K562 (cell line): ENCODE measurements around the gene LTBP1. TPM values are rescaled to one million over a fixed set of nuclear protein-coding genes. Genes with fewer than 3 reads are reported as not detected.

ENCODE experiments used
- ATAC-seq: fragments of 200-7000 bp; cut with Tn5 transposase; 3 replicates; pipeline ENCODE4 v1.9.1; 2020; ENCODE audit warnings: moderate library complexity
- BruUV-seq: library from RNA; stranded (reverse); fragments of 400-500 nt; replicated peaks from 2 replicates; lab custom pipeline; 2021; lab: Mats Ljungman, UMichigan
- CTCF ChIA-PET: fragments of 300-600 bp; formaldehyde crosslinking; extraction: SDS; loops from one replicate; lab custom pipeline; 2021; ENCODE audit warnings: low intra/inter-chr PET ratio; lab: Yijun Ruan, JAX
- POLR2A ChIA-PET: fragments of 300-600, 350-650 bp; sonication (Branson Sonifier 250); formaldehyde crosslinking; extraction: SDS; loops from one replicate; lab custom pipeline; 2021; ENCODE audit warnings: antibody characterized with exemption, inconsistent platforms; lab: Yijun Ruan, JAX
- DNase-seq, 4 experiments: peaks; one replicate each; pipeline versions ENCODE4 v3.0.0 to v3.0.0-alpha.2; 2011 to 2018; ENCODE audit warnings: low spot score in 3 of 4, mixed read lengths in 3 of 4; ENCODE audit errors: extremely low read depth in 1 of 4
- FAIRE-seq: peaks from 2 replicates; lab custom pipeline; 2011; peaks lifted over from hg19 to GRCh38; lab: Jason Lieb, UNC
- H2AFZ ChIP-seq: 2 replicates; pipeline ENCODE4 v1.6.0; 2011; ENCODE audit warnings: low read depth, low read length, control low read depth, inconsistent platforms
- H3K27ac ChIP-seq: fragments of 200-600 bp; 3 replicates; pipeline ENCODE4 v1.8.0; 2011; ENCODE audit warnings: low read depth, mild to moderate bottlenecking, control low read depth, inconsistent platforms, low read length, moderate library complexity, mixed read lengths; ENCODE audit errors: extremely low read depth
- H3K27me3 ChIP-seq, 2 experiments: fragments of 300-600 bp in 1 of 2; 2 replicates in 1 of 2; 3 replicates in 1 of 2; pipeline versions ENCODE4 v1.6.0 to v1.8.0; 2011; ENCODE audit warnings: inconsistent platforms in 2 of 2, low read length in 2 of 2, mild to moderate bottlenecking in 1 of 2, mixed read lengths in 1 of 2, moderate library complexity in 1 of 2; ENCODE audit not compliant: control insufficient read depth in 2 of 2, insufficient read depth in 2 of 2
- H3K36me3 ChIP-seq: fragments of 300-600 bp; 3 replicates; pipeline ENCODE4 v1.8.0; 2011; ENCODE audit warnings: mild to moderate bottlenecking, low read length, inconsistent platforms; ENCODE audit not compliant: control insufficient read depth, insufficient read depth
- H3K4me1 ChIP-seq, 2 experiments: fragments of 200-600 bp in 1 of 2; replicated peaks in 1 of 2; 2 replicates in 1 of 2; 3 replicates in 1 of 2; pipeline versions ENCODE4 v1.5.1 to v1.8.0; 2011; ENCODE audit warnings: inconsistent platforms in 2 of 2, low read length in 2 of 2, mild to moderate bottlenecking in 1 of 2, mixed read lengths in 1 of 2, moderate library complexity in 1 of 2; ENCODE audit not compliant: control insufficient read depth in 2 of 2, insufficient read depth in 2 of 2
- H3K4me2 ChIP-seq: 2 replicates; pipeline ENCODE4 v1.6.1; 2011; ENCODE audit warnings: low read length, control low read depth, inconsistent platforms, mixed read lengths; ENCODE audit not compliant: insufficient read depth
- H3K4me3 ChIP-seq: fragments of 200-600 bp; sonication (generic), shearing (Covaris generic); 2 replicates; pipeline ENCODE4 v1.5.1; 2016; ENCODE audit warnings: control low read depth, inconsistent platforms
- H3K79me2 ChIP-seq: fragments of 200-600 bp; 3 replicates; pipeline ENCODE4 v1.8.0; 2011; ENCODE audit warnings: low read length, inconsistent platforms; ENCODE audit not compliant: control insufficient read depth, insufficient read depth
- H3K9ac ChIP-seq, 2 experiments: 2 replicates each; pipeline versions ENCODE4 v1.6.0 to v1.6.1; 2011; ENCODE audit warnings: low read depth in 2 of 2, low read length in 2 of 2, control low read depth in 1 of 2, inconsistent platforms in 1 of 2, mild to moderate bottlenecking in 1 of 2, mixed read lengths in 1 of 2; ENCODE audit not compliant: insufficient read depth in 1 of 2
- H3K9me1 ChIP-seq: one replicate; pipeline ENCODE4 v1.6.0; 2011; ENCODE audit warnings: inconsistent platforms, mild to moderate bottlenecking, low read length, moderate library complexity; ENCODE audit not compliant: control insufficient read depth, insufficient read depth
- H3K9me3 ChIP-seq: replicated peaks from 2 replicates; pipeline ENCODE4 v1.5.1; 2011; ENCODE audit warnings: low read depth, low read length, inconsistent platforms; ENCODE audit not compliant: control insufficient read depth, insufficient read depth
- H4K20me1 ChIP-seq: replicated peaks from 2 replicates; pipeline ENCODE4 v1.6.1; 2011; ENCODE audit warnings: low read length, inconsistent platforms, mixed read lengths; ENCODE audit not compliant: control insufficient read depth, insufficient read depth
- ELF4 ChIP-seq: fragments of 450-650 bp; formaldehyde crosslinking; IDR thresholded peaks from 2 replicates; pipeline ENCODE4 v1.4.0; 2022; ENCODE audit warnings: missing genetic modification characterization
- SIX5 ChIP-seq, 2 experiments: IDR thresholded peaks; 2 replicates each; pipeline ENCODE4 v1.6.1; 2011; ENCODE audit warnings: low read length in 2 of 2, borderline replicate concordance in 1 of 2, low read depth in 1 of 2, mild to moderate bottlenecking in 1 of 2, moderate library complexity in 1 of 2; ENCODE audit not compliant: insufficient read depth in 1 of 2
- U2AF2 ChIP-seq: fragments of 200-400 bp; formaldehyde crosslinking; optimal IDR thresholded peaks from 2 replicates; pipeline ENCODE3; 2017; ENCODE audit warnings: low read depth, mild to moderate bottlenecking, low read length
- ZBED1 ChIP-seq: IDR thresholded peaks from 2 replicates; pipeline ENCODE4 v1.6.1; 2014
- ZNF280B ChIP-seq: fragments of 250-450 bp; sonication (Bioruptor Pico); IDR thresholded peaks from 2 replicates; pipeline ENCODE4 v1.5.1; 2021; ENCODE audit warnings: mild to moderate bottlenecking
- ZNF3 ChIP-seq: fragments of 250-450 bp; sonication (Bioruptor Pico); IDR thresholded peaks from 2 replicates; pipeline ENCODE4 v1.5.0; 2021; ENCODE audit warnings: mild to moderate bottlenecking, moderate library complexity
- ZNF740 ChIP-seq, 3 experiments: fragments of 200-800 bp in 1 of 3; sonication (Bioruptor generic) in 1 of 3; sonication (generic) in 1 of 3; formaldehyde crosslinking in 1 of 3; IDR thresholded peaks; 2 replicates each; pipeline versions ENCODE4 v1.6.1 to v1.8.0; 2016 to 2022; ENCODE audit warnings: mild to moderate bottlenecking in 2 of 3, missing compliant biosample characterization in 2 of 3, missing genetic modification characterization in 2 of 3, missing genetic modification reagents in 1 of 3
- WGBS: fragments of 100-300 bp; shearing (Covaris generic); methylation state at CpG from one replicate; pipeline ENCODE4 v1.1.6; 2016; ENCODE audit warnings: low coverage, mixed read lengths; ENCODE audit not compliant: insufficient coverage; ENCODE audit errors: missing lambda C conversion rate; 5-methylcytosine and 5-hydroxymethylcytosine counted together
- in situ Hi-C: fragments of 300-500 bp; cut with MboI; formaldehyde crosslinking; loops from 4 replicates; pipeline ENCODE4 v1.15.0; 2018; ENCODE audit warnings: inconsistent platforms, mixed read lengths
- intact Hi-C: fragments of 100-400 bp; cut with micrococcal nuclease; formaldehyde crosslinking; loops from 2 replicates; pipeline ENCODE4 v1.14.2; 2022
- polyA plus RNA-seq, 8 experiments: library from polyadenylated mRNA; depleted of rRNA in 4 of 8; stranded (reverse) in 5 of 8; unstranded in 3 of 8; fragments of >200 nt; fragmentation: Nextera tagmentation in 2 of 8; fragmentation: Illumina TruSeq in 1 of 8; extraction: Ambion mirVana in 2 of 8; extraction: Trizol in 1 of 8; gene quantifications; 2 replicates each; pipeline versions ENCODE4 v1.2.1 to v1.2.3, GENCODE V29; 2011 to 2014; ENCODE audit warnings: inconsistent platforms in 1 of 8, missing spikeins in 1 of 8
- total RNA-seq, 7 experiments: library from RNA; depleted of rRNA in 6 of 7; stranded (reverse); fragments of >200 nt in 6 of 7; fragmentation: Illumina TruSeq in 2 of 7; extraction: Trizol in 2 of 7; gene quantifications; 2 replicates each; pipeline versions ENCODE4 v1.2.1 to v1.2.3, GENCODE V29; 2011 to 2021; ENCODE audit warnings: low replicate concordance in 1 of 7
- TF ChIP-seq, protein P1 (sequence below): sonication (generic); formaldehyde crosslinking; IDR thresholded peaks from 2 replicates; pipeline ENCODE4 v1.4.0; 2020; ENCODE audit warnings: mild to moderate bottlenecking, missing genetic modification reagents
- TF ChIP-seq, protein P2 (sequence below): fragments of 450-650 bp; IDR thresholded peaks from 2 replicates; pipeline ENCODE4 v1.6.1; 2016; ENCODE audit warnings: missing biosample characterization, missing genetic modification characterization
- TF ChIP-seq, protein P3 (sequence below): IDR thresholded peaks from 2 replicates; pipeline ENCODE4 v1.6.1; 2016; ENCODE audit warnings: missing genetic modification characterization, missing compliant biosample characterization

The LTBP1 gene
- total and polyA plus RNA-seq, 9 of the 15 experiments (the other 6 are each of a cell fraction or from before 2014, with no cell fraction given) = 3.6 to 16.4 (median 8.5) TPM

GRCh38 chr2:33287507-33288005, 340.8 kb downstream of the LTBP1 start:
- no peak for DNase-seq
- 10% methylated on average over 2 of the region's 2 CpGs for WGBS
- H3K79me2 ChIP-seq = no peaks in the 10 kb centered on the region
- H4K20me1 ChIP-seq = no peaks in the 10 kb centered on the region
- no peaks in the 10 kb centered on the region for H3K9me3 ChIP-seq
- H3K27ac ChIP-seq = no peak overlapping the region
- no peak overlapping the region for H3K9ac ChIP-seq
- H3K36me3 ChIP-seq = no peaks in the 10 kb centered on the region
- H3K9me1 ChIP-seq = no peaks in the 10 kb centered on the region
- in situ Hi-C loops = no loop called here
- no peaks in the 10 kb centered on the region for H3K27me3 ChIP-seq
- CTCF ChIA-PET = no interaction called here
- H3K4me1 ChIP-seq = peaks cover 0 to 6% of the 10 kb centered on the region in 2 experiments; a peak in 1 of 5 replicates
- no peak for TF ChIP-seq ZNF740 (CRISPR knock-in tag; IDR thresholded peaks at IDR 0.05)
- TF ChIP-seq ZNF740 (tag; IDR thresholded peaks at IDR 0.05) = no peak
- TF ChIP-seq ZNF3 (CRISPR knock-in tag) = no peak
- no peak for TF ChIP-seq U2AF2
- TF ChIP-seq ZBED1 = no peak
- TF ChIP-seq, protein P1, sequence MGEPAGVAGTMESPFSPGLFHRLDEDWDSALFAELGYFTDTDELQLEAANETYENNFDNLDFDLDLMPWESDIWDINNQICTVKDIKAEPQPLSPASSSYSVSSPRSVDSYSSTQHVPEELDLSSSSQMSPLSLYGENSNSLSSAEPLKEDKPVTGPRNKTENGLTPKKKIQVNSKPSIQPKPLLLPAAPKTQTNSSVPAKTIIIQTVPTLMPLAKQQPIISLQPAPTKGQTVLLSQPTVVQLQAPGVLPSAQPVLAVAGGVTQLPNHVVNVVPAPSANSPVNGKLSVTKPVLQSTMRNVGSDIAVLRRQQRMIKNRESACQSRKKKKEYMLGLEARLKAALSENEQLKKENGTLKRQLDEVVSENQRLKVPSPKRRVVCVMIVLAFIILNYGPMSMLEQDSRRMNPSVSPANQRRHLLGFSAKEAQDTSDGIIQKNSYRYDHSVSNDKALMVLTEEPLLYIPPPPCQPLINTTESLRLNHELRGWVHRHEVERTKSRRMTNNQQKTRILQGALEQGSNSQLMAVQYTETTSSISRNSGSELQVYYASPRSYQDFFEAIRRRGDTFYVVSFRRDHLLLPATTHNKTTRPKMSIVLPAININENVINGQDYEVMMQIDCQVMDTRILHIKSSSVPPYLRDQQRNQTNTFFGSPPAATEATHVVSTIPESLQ (CRISPR knock-in tag) = no peak
- no peak for TF ChIP-seq ELF4 (CRISPR knock-in tag)
- no peak for TF ChIP-seq ZNF280B (CRISPR knock-in tag)
- TF ChIP-seq, protein P2, sequence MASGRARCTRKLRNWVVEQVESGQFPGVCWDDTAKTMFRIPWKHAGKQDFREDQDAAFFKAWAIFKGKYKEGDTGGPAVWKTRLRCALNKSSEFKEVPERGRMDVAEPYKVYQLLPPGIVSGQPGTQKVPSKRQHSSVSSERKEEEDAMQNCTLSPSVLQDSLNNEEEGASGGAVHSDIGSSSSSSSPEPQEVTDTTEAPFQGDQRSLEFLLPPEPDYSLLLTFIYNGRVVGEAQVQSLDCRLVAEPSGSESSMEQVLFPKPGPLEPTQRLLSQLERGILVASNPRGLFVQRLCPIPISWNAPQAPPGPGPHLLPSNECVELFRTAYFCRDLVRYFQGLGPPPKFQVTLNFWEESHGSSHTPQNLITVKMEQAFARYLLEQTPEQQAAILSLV (tag) = no peak
- no peak for TF ChIP-seq SIX5 (IDR thresholded peaks at IDR 0.05; ENCODE audit: borderline replicate concordance in 1 of 2, insufficient read depth in 1 of 2, low read depth in 1 of 2, low read length in 2 of 2)
- TF ChIP-seq, protein P3, sequence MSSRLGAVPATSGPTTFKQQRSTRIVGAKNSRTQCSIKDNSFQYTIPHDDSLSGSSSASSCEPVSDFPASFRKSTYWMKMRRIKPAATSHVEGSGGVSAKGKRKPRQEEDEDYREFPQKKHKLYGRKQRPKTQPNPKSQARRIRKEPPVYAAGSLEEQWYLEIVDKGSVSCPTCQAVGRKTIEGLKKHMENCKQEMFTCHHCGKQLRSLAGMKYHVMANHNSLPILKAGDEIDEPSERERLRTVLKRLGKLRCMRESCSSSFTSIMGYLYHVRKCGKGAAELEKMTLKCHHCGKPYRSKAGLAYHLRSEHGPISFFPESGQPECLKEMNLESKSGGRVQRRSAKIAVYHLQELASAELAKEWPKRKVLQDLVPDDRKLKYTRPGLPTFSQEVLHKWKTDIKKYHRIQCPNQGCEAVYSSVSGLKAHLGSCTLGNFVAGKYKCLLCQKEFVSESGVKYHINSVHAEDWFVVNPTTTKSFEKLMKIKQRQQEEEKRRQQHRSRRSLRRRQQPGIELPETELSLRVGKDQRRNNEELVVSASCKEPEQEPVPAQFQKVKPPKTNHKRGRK (tag) = no peak
- TF ChIP-seq, all 486 proteins: peak for 0
- no peak overlapping the region for H2AFZ ChIP-seq
- ATAC-seq (no peak), FAIRE-seq (no peak)
- no peak overlapping the region for H3K4me3 ChIP-seq
- intact Hi-C loops = no loop called here
- no TSS peak for BruUV-seq
- POLR2A ChIA-PET = no interaction called here
- H3K4me2 ChIP-seq = no peak overlapping the region
